CD4-positive, alpha-beta T cell (primary cell): ENCODE measurements around the gene OR51L1. TPM values are rescaled to one million over a fixed set of nuclear protein-coding genes. Genes with fewer than 3 reads are reported as not detected.

Source experiments
- ATAC-seq: fragments of 200-7000 bp; cut with Tn5 transposase; one replicate; pipeline ENCODE4 v1.10.0; 2022; ENCODE audit warnings: mild to moderate bottlenecking; ENCODE audit not compliant: poor library complexity
- CTCF ChIA-PET: fragments of 350-600 bp; sonication (Branson Sonifier 250); formaldehyde crosslinking; loops from one replicate; lab custom pipeline; 2021; ENCODE audit warnings: antibody characterized with exemption, inconsistent platforms; lab: Charles Lee
- POLR2A ChIA-PET: fragments of 350-600 bp; sonication (Branson Sonifier 250); formaldehyde crosslinking; loops from one replicate; lab custom pipeline; 2021; ENCODE audit warnings: antibody characterized with exemption, inconsistent platforms; lab: Charles Lee
- DNase-seq, 14 experiments: peaks; one replicate each; pipeline ENCODE4 v3.0.0-alpha.2; 2013 to 2020; ENCODE audit warnings: mixed read lengths in 2 of 14
- H3K27ac ChIP-seq, 2 donors: one replicate each; pipeline versions ENCODE4 v1.5.1 to v1.7.0; 2013; ENCODE audit warnings: low read length in 2 of 2, low read depth in 1 of 2, mild to moderate bottlenecking in 1 of 2
- H3K27me3 ChIP-seq, 2 experiments: 1 replicate in 1 of 2; 2 replicates in 1 of 2; pipeline versions ENCODE4 v1.6.1 to v1.7.0; 2013; ENCODE audit warnings: low read length in 2 of 2, control low read depth in 1 of 2, mild to moderate bottlenecking in 1 of 2, moderate library complexity in 1 of 2; ENCODE audit not compliant: insufficient read depth in 2 of 2, control insufficient read depth in 1 of 2
- H3K36me3 ChIP-seq: one replicate; pipeline ENCODE4 v1.6.1; 2013; ENCODE audit warnings: low read length, control low read depth; ENCODE audit not compliant: insufficient read depth
- H3K4me1 ChIP-seq: one replicate; pipeline ENCODE4 v1.6.1; 2013; ENCODE audit warnings: low read length, control low read depth; ENCODE audit not compliant: insufficient read depth
- H3K4me3 ChIP-seq: one replicate; pipeline ENCODE4 v1.5.1; 2013; ENCODE audit warnings: mild to moderate bottlenecking, low read length, moderate library complexity
- H3K9me3 ChIP-seq, 2 experiments: 1 replicate in 1 of 2; 2 replicates in 1 of 2; pipeline versions ENCODE4 v1.6.1 to v1.7.0; 2013; ENCODE audit warnings: low read length in 2 of 2, mild to moderate bottlenecking in 2 of 2, control low read depth in 1 of 2, moderate library complexity in 1 of 2; ENCODE audit not compliant: control insufficient read depth in 1 of 2, insufficient read depth in 1 of 2
- H3K27ac Mint-ChIP-seq: one replicate; pipeline ENCODE4 v1.8.0; 2020; ENCODE audit warnings: mixed read lengths
- H3K27me3 Mint-ChIP-seq: one replicate; pipeline ENCODE4 v1.8.0; 2021; ENCODE audit warnings: mixed read lengths
- H3K36me3 Mint-ChIP-seq: one replicate; pipeline ENCODE4 v1.8.0; 2021; ENCODE audit warnings: low read depth, mixed read lengths
- H3K4me1 Mint-ChIP-seq: one replicate; pipeline ENCODE4 v1.8.0; 2021; ENCODE audit warnings: low read depth, mixed read lengths
- H3K4me3 Mint-ChIP-seq: one replicate; pipeline ENCODE4 v1.8.0; 2020; ENCODE audit warnings: mild to moderate bottlenecking, mixed read lengths
- H3K9me3 Mint-ChIP-seq: one replicate; pipeline ENCODE4 v1.8.0; 2020; ENCODE audit warnings: mixed read lengths
- CTCF ChIP-seq: fragments of 200-600 bp; IDR thresholded peaks from one replicate; pipeline ENCODE4 v1.8.0; 2022; ENCODE audit warnings: antibody characterized with exemption, mild to moderate bottlenecking
- intact Hi-C, 2 experiments: fragments of 100-400 bp; cut with DNase I in 1 of 2; cut with micrococcal nuclease in 1 of 2; formaldehyde crosslinking; loops; one replicate each; pipeline versions ENCODE4 v1.15.1 to v1.9.0; 2023 to 2025; cut with DNase I, micrococcal nuclease
- total RNA-seq, 174 experiments: library from RNA in 2 of 174; stranded (reverse) in 2 of 174; gene quantifications; one replicate each; pipeline ENCODE4 v1.2.3 and lab custom pipeline; 2021 to 2026

The OR51L1 gene
- total RNA-seq, 2 experiments from 2014 or later, result not detected

- intact Hi-C loops, result no loop called here
- H3K36me3 ChIP-seq, result no peaks in the 10 kb centered on the region
- POLR2A ChIA-PET, result no interaction called here
- Mint-ChIP-seq H3K4me1 (no peaks in the 10 kb centered on the region), H3K27ac (no peak overlapping the region), H3K9me3 (no peaks in the 10 kb centered on the region), H3K27me3 (peaks cover 5% of the 10 kb centered on the region), H3K4me3 (no peak overlapping the region), H3K36me3 (no peaks in the 10 kb centered on the region)
- H3K4me1 ChIP-seq, result no peaks in the 10 kb centered on the region
- H3K27ac ChIP-seq, result no peak overlapping the region
- H3K27me3 ChIP-seq, result no peaks in the 10 kb centered on the region
- H3K9me3 ChIP-seq, result peaks cover 0 to 3% of the 10 kb centered on the region in 2 experiments
- TF ChIP-seq CTCF, result no peak
- DNase-seq (no peak), ATAC-seq (no peak)
- CTCF ChIA-PET, result no interaction called here
- H3K4me3 ChIP-seq, result no peak overlapping the region
These were observed 37.3 kb upstream of the OR51L1 start for GRCh38 chr11:4957396-4957795.

GRCh38 chr11:4960877-4961276 lies 33.8 kb upstream of the OR51L1 start:
- H3K4me1 ChIP-seq, result no peaks in the 10 kb centered on the region
- no peak overlapping the region for H3K27ac ChIP-seq
- Mint-ChIP-seq H3K4me3 (no peak overlapping the region), H3K27ac (no peak overlapping the region), H3K27me3 (peaks cover 5% of the 10 kb centered on the region), H3K9me3 (no peaks in the 10 kb centered on the region), H3K4me1 (no peaks in the 10 kb centered on the region), H3K36me3 (no peaks in the 10 kb centered on the region)
- POLR2A ChIA-PET, result no interaction called here
- ATAC-seq (no peak), DNase-seq (no peak)
- H3K9me3 ChIP-seq, result peaks cover 0 to 3% of the 10 kb centered on the region in 2 experiments
- intact Hi-C loops, result no loop called here
- TF ChIP-seq CTCF, result no peak
- no peaks in the 10 kb centered on the region for H3K27me3 ChIP-seq
- no peak overlapping the region for H3K4me3 ChIP-seq
- H3K36me3 ChIP-seq, result no peaks in the 10 kb centered on the region
- CTCF ChIA-PET, result no interaction called here

- Mint-ChIP-seq H3K4me1 (no peaks in the 10 kb centered on the region), H3K27ac (no peak overlapping the region), H3K9me3 (no peaks in the 10 kb centered on the region), H3K4me3 (no peak overlapping the region), H3K36me3 (no peaks in the 10 kb centered on the region), H3K27me3 (peaks cover 5% of the 10 kb centered on the region)
- Histone ChIP-seq H3K27me3 (no peaks in the 10 kb centered on the region), H3K27ac (no peak overlapping the region), H3K36me3 (no peaks in the 10 kb centered on the region), H3K9me3 (peaks cover 0 to 3% of the 10 kb centered on the region in 2 experiments), H3K4me3 (no peak overlapping the region), H3K4me1 (no peaks in the 10 kb centered on the region)
- DNase-seq (no peak), ATAC-seq (no peak)
- intact Hi-C loops, result no loop called here
- ChIA-PET POLR2A (no interaction called here), CTCF (no interaction called here)
- TF ChIP-seq CTCF, result no peak
These were observed 31.8 kb upstream of the OR51L1 start for GRCh38 chr11:4962816-4963215.
